Measurements from ENCODE around the gene CACNB4. TPM values are rescaled to one million over a fixed set of nuclear protein-coding genes. Genes with fewer than 3 reads are reported as not detected.
"Not testable (repeated sequence)": the region's sequence is repeated elsewhere in the genome, so short reads cannot be mapped to it uniquely, and the experiment has no call there.

Gene CACNB4
- polyA plus RNA-seq, 1 experiment, result 0.12 TPM

DNA sequence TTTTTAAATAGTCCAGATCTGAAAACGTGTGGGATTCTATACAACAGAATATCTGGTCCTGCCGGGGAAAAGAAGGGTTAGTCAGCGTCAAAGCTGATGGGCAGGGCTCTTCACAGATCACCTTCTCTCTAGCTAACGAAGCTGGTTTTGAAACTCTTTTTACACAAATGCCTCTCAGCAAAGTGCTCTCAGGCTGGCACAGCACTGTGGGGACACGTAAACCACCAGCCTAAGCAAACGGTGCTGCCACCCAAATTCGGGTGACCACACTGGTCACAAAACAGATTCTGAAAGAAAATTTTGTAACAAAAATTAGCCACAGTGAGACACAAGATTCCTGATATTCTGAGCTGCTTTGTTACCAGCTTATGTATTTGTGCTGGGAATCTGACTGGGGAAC lies 217.5 kb downstream of the CACNB4 start:
- H3K4me3 ChIP-seq (ENCODE audit: low read depth, low read length), result no peak overlapping the region
- H3K36me3 ChIP-seq (ENCODE audit: control insufficient read depth, insufficient read depth, low read length), result no peaks in the 10 kb centered on the region
- no peak for DNase-seq (ENCODE audit: low read depth)
- ChIA-PET POLR2A (no interaction called here), CTCF (no interaction called here)
- TF ChIP-seq, protein P1, sequence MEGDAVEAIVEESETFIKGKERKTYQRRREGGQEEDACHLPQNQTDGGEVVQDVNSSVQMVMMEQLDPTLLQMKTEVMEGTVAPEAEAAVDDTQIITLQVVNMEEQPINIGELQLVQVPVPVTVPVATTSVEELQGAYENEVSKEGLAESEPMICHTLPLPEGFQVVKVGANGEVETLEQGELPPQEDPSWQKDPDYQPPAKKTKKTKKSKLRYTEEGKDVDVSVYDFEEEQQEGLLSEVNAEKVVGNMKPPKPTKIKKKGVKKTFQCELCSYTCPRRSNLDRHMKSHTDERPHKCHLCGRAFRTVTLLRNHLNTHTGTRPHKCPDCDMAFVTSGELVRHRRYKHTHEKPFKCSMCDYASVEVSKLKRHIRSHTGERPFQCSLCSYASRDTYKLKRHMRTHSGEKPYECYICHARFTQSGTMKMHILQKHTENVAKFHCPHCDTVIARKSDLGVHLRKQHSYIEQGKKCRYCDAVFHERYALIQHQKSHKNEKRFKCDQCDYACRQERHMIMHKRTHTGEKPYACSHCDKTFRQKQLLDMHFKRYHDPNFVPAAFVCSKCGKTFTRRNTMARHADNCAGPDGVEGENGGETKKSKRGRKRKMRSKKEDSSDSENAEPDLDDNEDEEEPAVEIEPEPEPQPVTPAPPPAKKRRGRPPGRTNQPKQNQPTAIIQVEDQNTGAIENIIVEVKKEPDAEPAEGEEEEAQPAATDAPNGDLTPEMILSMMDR (IDR thresholded peaks at IDR 0.05; ENCODE audit: insufficient read depth, low read depth, low read length), result no peak
- no peaks in the 10 kb centered on the region for H3K27me3 ChIP-seq (ENCODE audit: control insufficient read depth, insufficient read depth, low read length)

DNA sequence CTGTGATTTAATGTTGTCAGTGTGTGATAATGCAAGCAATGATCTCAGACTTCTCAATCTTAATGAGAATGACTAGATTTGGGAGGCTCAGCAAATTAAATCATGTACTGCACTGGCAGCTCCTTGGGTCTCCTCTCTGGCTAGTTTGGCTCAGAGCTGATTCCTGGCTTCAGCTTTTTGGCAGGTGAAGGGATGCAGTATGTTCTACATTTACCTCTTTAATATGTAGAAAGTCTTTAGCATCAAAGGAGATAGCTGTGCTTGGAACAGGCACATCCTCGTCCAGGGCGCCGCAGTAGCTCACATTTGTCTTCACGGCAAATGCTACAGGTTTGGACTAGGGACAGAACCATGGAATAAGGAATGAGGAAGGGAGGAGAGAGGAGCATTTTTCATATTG lies 218.3 kb downstream of the CACNB4 start:
- DNase-seq (ENCODE audit: low read depth), result no peak
- ChIA-PET POLR2A (no interaction called here), CTCF (no interaction called here)
- Histone ChIP-seq H3K4me3 (ENCODE audit: low read depth, low read length) (no peak overlapping the region), H3K36me3 (ENCODE audit: control insufficient read depth, insufficient read depth, low read length) (no peaks in the 10 kb centered on the region), H3K27me3 (ENCODE audit: control insufficient read depth, insufficient read depth, low read length) (no peaks in the 10 kb centered on the region)
- TF ChIP-seq, protein P1 (IDR thresholded peaks at IDR 0.05; ENCODE audit: insufficient read depth, low read depth, low read length), result no peak

DNA sequence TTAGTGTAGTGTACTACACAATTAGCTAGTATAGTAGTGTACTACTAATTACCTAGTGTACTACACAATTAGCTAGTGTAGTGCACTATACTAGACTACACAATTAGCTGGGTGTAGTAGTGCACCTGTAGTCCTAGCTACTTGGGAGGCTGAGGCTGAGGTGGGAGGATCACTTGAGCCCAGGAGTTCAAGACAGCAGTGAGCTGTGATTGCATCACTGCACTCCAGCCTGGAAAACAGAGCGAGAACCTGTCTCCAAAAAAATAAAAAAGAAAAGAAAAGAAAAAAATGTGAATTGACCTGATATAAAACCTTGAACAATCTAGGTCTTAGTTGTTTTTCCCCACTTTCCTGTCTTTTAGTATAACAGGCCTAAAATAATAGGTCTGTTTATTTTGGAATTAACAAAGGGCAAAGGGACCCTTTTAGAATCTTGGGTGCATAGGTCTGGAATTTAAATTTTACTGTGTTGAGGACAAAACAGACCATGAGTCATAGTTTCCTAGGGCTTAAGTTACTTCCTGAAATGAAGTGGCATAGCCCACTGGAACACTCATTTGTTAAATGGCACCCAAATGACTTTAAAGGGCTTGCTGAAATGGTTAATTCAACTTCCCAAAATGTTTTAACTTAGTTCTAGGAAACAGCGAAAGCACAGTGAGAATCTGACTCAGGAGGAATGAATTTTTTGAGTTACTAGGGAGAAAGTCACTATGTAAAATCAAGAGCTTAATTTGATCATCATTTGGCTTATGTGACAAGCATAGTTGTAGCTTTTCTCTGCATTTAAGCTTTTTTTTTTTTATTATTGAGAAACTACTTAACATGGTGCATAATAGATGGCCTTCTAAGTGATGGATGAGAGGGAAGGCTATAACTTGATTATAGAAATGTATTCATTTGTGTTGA lies 219.9 kb downstream of the CACNB4 start:
- H3K4me3 ChIP-seq (ENCODE audit: low read depth, low read length), result no peak overlapping the region
- POLR2A ChIA-PET, result no interaction called here
- no peaks in the 10 kb centered on the region for H3K36me3 ChIP-seq (ENCODE audit: control insufficient read depth, insufficient read depth, low read length)
- no peaks in the 10 kb centered on the region for H3K27me3 ChIP-seq (ENCODE audit: control insufficient read depth, insufficient read depth, low read length)
- no peak for DNase-seq (ENCODE audit: low read depth)
- CTCF ChIA-PET, result interaction anchor here (0.6 kb wide), 2 partner anchors 25 to 38 kb away, joined by 3 read pairs; no protein-coding TSS in a partner anchor
- TF ChIP-seq, protein P1 (IDR thresholded peaks at IDR 0.05; ENCODE audit: insufficient read depth, low read depth, low read length), result no peak

DNA sequence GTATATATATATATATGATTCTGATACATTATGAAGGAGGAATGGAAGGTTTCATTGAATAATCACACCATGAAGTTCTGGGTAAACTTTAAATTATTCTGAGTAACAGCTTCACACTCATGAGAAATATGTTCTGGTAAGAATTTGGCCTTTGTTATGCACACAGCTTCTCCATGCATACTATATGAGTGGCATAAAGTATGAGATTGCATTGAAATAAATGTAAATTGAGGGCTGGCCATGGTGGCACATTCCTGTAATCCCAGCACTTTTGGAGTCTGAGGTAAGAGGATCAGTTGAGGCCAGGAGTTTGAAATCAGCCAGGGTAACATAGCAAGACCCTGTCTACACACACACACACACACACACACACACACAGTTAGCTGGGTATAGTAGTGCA lies 220.6 kb downstream of the CACNB4 start:
- ChIA-PET POLR2A (no interaction called here), CTCF (no interaction called here)
- no peaks in the 10 kb centered on the region for H3K36me3 ChIP-seq (ENCODE audit: control insufficient read depth, insufficient read depth, low read length)
- no peak for DNase-seq (ENCODE audit: low read depth)
- TF ChIP-seq, protein P1 (IDR thresholded peaks at IDR 0.05; ENCODE audit: insufficient read depth, low read depth, low read length), result no peak
- H3K27me3 ChIP-seq (ENCODE audit: control insufficient read depth, insufficient read depth, low read length), result no peaks in the 10 kb centered on the region
- H3K4me3 ChIP-seq (ENCODE audit: low read depth, low read length), result no peak overlapping the region

DNA sequence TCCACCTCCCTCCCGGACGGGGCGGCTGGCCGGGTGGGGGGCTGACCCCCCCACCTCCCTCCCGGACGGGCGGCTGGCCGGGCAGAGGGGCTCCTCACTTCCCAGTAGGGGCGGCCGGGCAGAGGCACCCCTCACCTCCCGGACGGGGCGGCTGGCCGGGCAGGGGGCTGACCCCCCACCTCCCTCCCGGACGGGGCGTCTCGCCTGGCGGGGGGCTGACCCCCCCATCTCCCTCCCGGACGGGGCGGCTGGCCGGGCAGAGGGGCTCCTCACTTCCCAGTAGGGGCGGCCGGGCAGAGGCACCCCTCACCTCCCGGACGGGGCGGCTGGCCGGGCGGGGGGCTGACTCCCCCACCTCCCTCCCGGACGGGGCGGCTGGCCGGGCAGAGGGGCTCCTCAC lies 223.2 kb downstream of the CACNB4 start:
- POLR2A ChIA-PET; H3K36me3 ChIP-seq (ENCODE audit: control insufficient read depth, insufficient read depth, low read length); DNase-seq (ENCODE audit: low read depth); CTCF ChIA-PET; H3K4me3 ChIP-seq (ENCODE audit: low read depth, low read length); H3K27me3 ChIP-seq (ENCODE audit: control insufficient read depth, insufficient read depth, low read length): not testable (repeated sequence)

DNA sequence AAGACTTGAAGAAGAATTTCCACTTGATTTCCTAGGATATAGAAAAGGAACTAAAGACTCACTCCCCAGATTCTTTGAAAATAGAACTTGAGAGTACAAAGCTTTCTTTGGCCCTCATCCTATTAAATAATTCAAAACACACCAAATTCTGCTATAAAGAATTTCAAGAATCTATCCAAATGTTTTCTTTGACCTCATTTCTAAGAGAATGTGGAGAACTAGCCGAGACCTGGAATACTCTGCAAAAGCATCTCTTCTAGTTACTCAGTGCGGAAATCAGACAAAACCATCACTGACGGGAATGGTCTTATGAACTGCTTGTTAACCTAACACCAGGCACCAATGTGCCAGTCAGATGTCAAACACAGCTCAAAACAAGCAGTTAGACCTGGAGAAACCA lies 226.4 kb downstream of the CACNB4 start:
- ChIA-PET CTCF (no interaction called here), POLR2A (no interaction called here)
- H3K27me3 ChIP-seq (ENCODE audit: control insufficient read depth, insufficient read depth, low read length), result no peaks in the 10 kb centered on the region
- no peaks in the 10 kb centered on the region for H3K36me3 ChIP-seq (ENCODE audit: control insufficient read depth, insufficient read depth, low read length)
- TF ChIP-seq, protein P1 (IDR thresholded peaks at IDR 0.05; ENCODE audit: insufficient read depth, low read depth, low read length), result no peak
- no peak for DNase-seq (ENCODE audit: low read depth)
- H3K4me3 ChIP-seq (ENCODE audit: low read depth, low read length), result no peak overlapping the region

Measured in BJ (cell line).